K562 (cell line): Measurements from ENCODE around the gene PM20D1. TPM values are rescaled to one million over a fixed set of nuclear protein-coding genes. Genes with fewer than 3 reads are reported as not detected.

ENCODE experiments used
- ATAC-seq: fragments of 200-7000 bp; cut with Tn5 transposase; 3 replicates; pipeline ENCODE4 v1.9.1; 2020; ENCODE audit warnings: moderate library complexity
- BruUV-seq: library from RNA; stranded (reverse); fragments of 400-500 nt; replicated peaks from 2 replicates; lab custom pipeline; 2021; lab: Mats Ljungman, UMichigan
- CTCF ChIA-PET: fragments of 300-600 bp; formaldehyde crosslinking; extraction: SDS; loops from one replicate; lab custom pipeline; 2021; ENCODE audit warnings: low intra/inter-chr PET ratio; lab: Yijun Ruan, JAX
- POLR2A ChIA-PET: fragments of 300-600, 350-650 bp; sonication (Branson Sonifier 250); formaldehyde crosslinking; extraction: SDS; loops from one replicate; lab custom pipeline; 2021; ENCODE audit warnings: antibody characterized with exemption, inconsistent platforms; lab: Yijun Ruan, JAX
- DNase-seq, 4 experiments: peaks; one replicate each; pipeline versions ENCODE4 v3.0.0 to v3.0.0-alpha.2; 2011 to 2018; ENCODE audit warnings: low spot score in 3 of 4, mixed read lengths in 3 of 4; ENCODE audit errors: extremely low read depth in 1 of 4
- FAIRE-seq: peaks from 2 replicates; lab custom pipeline; 2011; peaks lifted over from hg19 to GRCh38; lab: Jason Lieb, UNC
- H2AFZ ChIP-seq: 2 replicates; pipeline ENCODE4 v1.6.0; 2011; ENCODE audit warnings: low read depth, low read length, control low read depth, inconsistent platforms
- H3K27ac ChIP-seq: fragments of 200-600 bp; 3 replicates; pipeline ENCODE4 v1.8.0; 2011; ENCODE audit warnings: low read depth, mild to moderate bottlenecking, control low read depth, inconsistent platforms, low read length, moderate library complexity, mixed read lengths; ENCODE audit errors: extremely low read depth
- H3K27me3 ChIP-seq, 2 experiments: fragments of 300-600 bp in 1 of 2; 2 replicates in 1 of 2; 3 replicates in 1 of 2; pipeline versions ENCODE4 v1.6.0 to v1.8.0; 2011; ENCODE audit warnings: inconsistent platforms in 2 of 2, low read length in 2 of 2, mild to moderate bottlenecking in 1 of 2, mixed read lengths in 1 of 2, moderate library complexity in 1 of 2; ENCODE audit not compliant: control insufficient read depth in 2 of 2, insufficient read depth in 2 of 2
- H3K36me3 ChIP-seq: fragments of 300-600 bp; 3 replicates; pipeline ENCODE4 v1.8.0; 2011; ENCODE audit warnings: mild to moderate bottlenecking, low read length, inconsistent platforms; ENCODE audit not compliant: control insufficient read depth, insufficient read depth
- H3K4me1 ChIP-seq, 2 experiments: fragments of 200-600 bp in 1 of 2; replicated peaks in 1 of 2; 2 replicates in 1 of 2; 3 replicates in 1 of 2; pipeline versions ENCODE4 v1.5.1 to v1.8.0; 2011; ENCODE audit warnings: inconsistent platforms in 2 of 2, low read length in 2 of 2, mild to moderate bottlenecking in 1 of 2, mixed read lengths in 1 of 2, moderate library complexity in 1 of 2; ENCODE audit not compliant: control insufficient read depth in 2 of 2, insufficient read depth in 2 of 2
- H3K4me2 ChIP-seq: 2 replicates; pipeline ENCODE4 v1.6.1; 2011; ENCODE audit warnings: low read length, control low read depth, inconsistent platforms, mixed read lengths; ENCODE audit not compliant: insufficient read depth
- H3K4me3 ChIP-seq: fragments of 200-600 bp; sonication (generic), shearing (Covaris generic); 2 replicates; pipeline ENCODE4 v1.5.1; 2016; ENCODE audit warnings: control low read depth, inconsistent platforms
- H3K79me2 ChIP-seq: fragments of 200-600 bp; 3 replicates; pipeline ENCODE4 v1.8.0; 2011; ENCODE audit warnings: low read length, inconsistent platforms; ENCODE audit not compliant: control insufficient read depth, insufficient read depth
- H3K9ac ChIP-seq, 2 experiments: 2 replicates each; pipeline versions ENCODE4 v1.6.0 to v1.6.1; 2011; ENCODE audit warnings: low read depth in 2 of 2, low read length in 2 of 2, control low read depth in 1 of 2, inconsistent platforms in 1 of 2, mild to moderate bottlenecking in 1 of 2, mixed read lengths in 1 of 2; ENCODE audit not compliant: insufficient read depth in 1 of 2
- H3K9me1 ChIP-seq: one replicate; pipeline ENCODE4 v1.6.0; 2011; ENCODE audit warnings: inconsistent platforms, mild to moderate bottlenecking, low read length, moderate library complexity; ENCODE audit not compliant: control insufficient read depth, insufficient read depth
- H3K9me3 ChIP-seq: replicated peaks from 2 replicates; pipeline ENCODE4 v1.5.1; 2011; ENCODE audit warnings: low read depth, low read length, inconsistent platforms; ENCODE audit not compliant: control insufficient read depth, insufficient read depth
- H4K20me1 ChIP-seq: replicated peaks from 2 replicates; pipeline ENCODE4 v1.6.1; 2011; ENCODE audit warnings: low read length, inconsistent platforms, mixed read lengths; ENCODE audit not compliant: control insufficient read depth, insufficient read depth
- DDX20 ChIP-seq: fragments of 450-650 bp; IDR thresholded peaks from 2 replicates; pipeline ENCODE4 v1.6.1; 2016; ENCODE audit warnings: missing genetic modification characterization, low read depth, mild to moderate bottlenecking, missing compliant biosample characterization, moderate library complexity
- FOXK2 ChIP-seq, 2 experiments: fragments of 450-650 bp; IDR thresholded peaks in 1 of 2; conservative IDR thresholded peaks in 1 of 2; 2 replicates each; pipeline ENCODE4 v1.6.1; 2016; ENCODE audit warnings: low read depth in 2 of 2, mild to moderate bottlenecking in 1 of 2
- KDM5B ChIP-seq: fragments of 200-600 bp; sonication (generic); IDR thresholded peaks from 2 replicates; pipeline ENCODE4 v1.6.1; 2012; ENCODE audit warnings: low read depth, mild to moderate bottlenecking, moderate library complexity, low read length, control low read depth, inconsistent platforms; ENCODE audit not compliant: insufficient replicate concordance
- SMARCB1 ChIP-seq: IDR thresholded peaks from 2 replicates; pipeline ENCODE4 v1.6.1; 2011; ENCODE audit warnings: improper control_type of control experiment, low read depth; ENCODE audit not compliant: insufficient read length
- SRSF9 ChIP-seq: fragments of 200-400 bp; formaldehyde crosslinking; IDR thresholded peaks from 2 replicates; pipeline ENCODE4 v1.6.1; 2017; ENCODE audit warnings: low read depth, low read length, borderline replicate concordance
- TEAD2 ChIP-seq: fragments of 450-650 bp; IDR thresholded peaks from 2 replicates; pipeline ENCODE4 v1.6.1; 2016; ENCODE audit warnings: missing genetic modification characterization, control low read depth, missing compliant biosample characterization
- XRCC5 ChIP-seq: fragments of 200-400 bp; formaldehyde crosslinking; IDR thresholded peaks from 2 replicates; pipeline ENCODE4 v1.6.1; 2017; ENCODE audit warnings: low read depth, mild to moderate bottlenecking, low read length
- ZNF140 ChIP-seq: fragments of 250-450 bp; sonication (Bioruptor Pico); IDR thresholded peaks from 2 replicates; pipeline ENCODE4 v1.8.0; 2021; ENCODE audit warnings: moderate library complexity, mild to moderate bottlenecking, inconsistent platforms
- ZNF175 ChIP-seq: fragments of 200-800 bp; sonication (Bioruptor generic); IDR thresholded peaks from 2 replicates; pipeline ENCODE4 v1.6.1; 2016; ENCODE audit warnings: low read depth, mild to moderate bottlenecking, missing genetic modification characterization, missing compliant biosample characterization
- ZNF311 ChIP-seq: fragments of 250-450 bp; sonication (Bioruptor Pico); IDR thresholded peaks from 2 replicates; pipeline ENCODE4 v1.4.0; 2020; ENCODE audit warnings: mild to moderate bottlenecking, moderate library complexity
- in situ Hi-C: fragments of 300-500 bp; cut with MboI; formaldehyde crosslinking; loops from 4 replicates; pipeline ENCODE4 v1.15.0; 2018; ENCODE audit warnings: inconsistent platforms, mixed read lengths
- intact Hi-C: fragments of 100-400 bp; cut with micrococcal nuclease; formaldehyde crosslinking; loops from 2 replicates; pipeline ENCODE4 v1.14.2; 2022
- polyA plus RNA-seq, 8 experiments: library from polyadenylated mRNA; depleted of rRNA in 4 of 8; stranded (reverse) in 5 of 8; unstranded in 3 of 8; fragments of >200 nt; fragmentation: Nextera tagmentation in 2 of 8; fragmentation: Illumina TruSeq in 1 of 8; extraction: Ambion mirVana in 2 of 8; extraction: Trizol in 1 of 8; gene quantifications; 2 replicates each; pipeline versions ENCODE4 v1.2.1 to v1.2.3, GENCODE V29; 2011 to 2014; ENCODE audit warnings: inconsistent platforms in 1 of 8, missing spikeins in 1 of 8
- total RNA-seq, 7 experiments: library from RNA; depleted of rRNA in 6 of 7; stranded (reverse); fragments of >200 nt in 6 of 7; fragmentation: Illumina TruSeq in 2 of 7; extraction: Trizol in 2 of 7; gene quantifications; 2 replicates each; pipeline versions ENCODE4 v1.2.1 to v1.2.3, GENCODE V29; 2011 to 2021; ENCODE audit warnings: low replicate concordance in 1 of 7
- TF ChIP-seq, protein P1 (sequence below): fragments of 450-650 bp; IDR thresholded peaks from 2 replicates; pipeline ENCODE4 v1.6.1; 2017; ENCODE audit warnings: antibody characterized with exemption, mild to moderate bottlenecking
- TF ChIP-seq, protein P2 (sequence below): fragments of 150-350 bp; IDR thresholded peaks from 2 replicates; pipeline ENCODE4 v1.6.1; 2014; ENCODE audit warnings: low read depth, mild to moderate bottlenecking, low read length, borderline replicate concordance

PM20D1 gene
- total and polyA plus RNA-seq, 9 of the 15 experiments (the other 6 are each of a cell fraction or from before 2014, with no cell fraction given), result not detected

DNA sequence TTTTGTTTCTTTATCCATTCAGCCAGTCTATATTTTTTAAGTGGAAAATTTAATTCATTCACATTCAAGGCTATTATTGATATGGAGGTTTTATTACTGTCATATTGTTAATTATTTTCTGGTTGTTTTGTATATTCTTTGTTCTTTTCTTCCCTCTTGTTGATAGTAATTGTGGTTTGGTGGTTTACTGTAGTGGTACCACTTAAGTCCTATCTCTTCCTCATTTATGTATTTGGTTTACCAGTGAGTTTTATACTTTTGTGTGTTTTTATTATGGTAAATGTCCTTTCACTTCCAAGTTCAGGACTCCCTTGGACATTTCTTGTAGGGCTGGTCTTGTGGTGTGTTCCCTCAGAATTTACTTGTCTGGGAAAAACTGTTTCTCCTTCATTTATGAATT, 28.1 kb upstream of the PM20D1 start:
- FAIRE-seq, result no peak

More for the DNA sequence above, 28.1 kb upstream of the PM20D1 start:
- DNase-seq, result no peak
- H2AFZ ChIP-seq, result no peak overlapping the region
- H3K9me1 ChIP-seq, result no peaks in the 10 kb centered on the region
- ATAC-seq, result no peak
- H3K27ac ChIP-seq, result no peak overlapping the region
- H3K9me3 ChIP-seq, result no peaks in the 10 kb centered on the region; the same call in 1 of the 2 replicates
- no peaks in the 10 kb centered on the region for H4K20me1 ChIP-seq
- no peaks in the 10 kb centered on the region for H3K36me3 ChIP-seq
- BruUV-seq, result no TSS peak
- H3K4me2 ChIP-seq, result no peak overlapping the region
- H3K79me2 ChIP-seq, result no peaks in the 10 kb centered on the region
- TF ChIP-seq KDM5B (no peak), ZNF311 (CRISPR knock-in tag) (no peak), ZNF175 (CRISPR knock-in tag) (no peak), SRSF9 (no peak), FOXK2 (conservative IDR thresholded peaks at IDR 0.05 in 1 of 2, IDR thresholded peaks at IDR 0.05 in 1 of 2; ENCODE audit: low read depth in 2 of 2) (no peak), SMARCB1 (no peak), ZNF140 (CRISPR knock-in tag) (no peak), DDX20 (tag) (no peak), XRCC5 (no peak), TEAD2 (tag) (no peak)
- TF ChIP-seq, protein P1, sequence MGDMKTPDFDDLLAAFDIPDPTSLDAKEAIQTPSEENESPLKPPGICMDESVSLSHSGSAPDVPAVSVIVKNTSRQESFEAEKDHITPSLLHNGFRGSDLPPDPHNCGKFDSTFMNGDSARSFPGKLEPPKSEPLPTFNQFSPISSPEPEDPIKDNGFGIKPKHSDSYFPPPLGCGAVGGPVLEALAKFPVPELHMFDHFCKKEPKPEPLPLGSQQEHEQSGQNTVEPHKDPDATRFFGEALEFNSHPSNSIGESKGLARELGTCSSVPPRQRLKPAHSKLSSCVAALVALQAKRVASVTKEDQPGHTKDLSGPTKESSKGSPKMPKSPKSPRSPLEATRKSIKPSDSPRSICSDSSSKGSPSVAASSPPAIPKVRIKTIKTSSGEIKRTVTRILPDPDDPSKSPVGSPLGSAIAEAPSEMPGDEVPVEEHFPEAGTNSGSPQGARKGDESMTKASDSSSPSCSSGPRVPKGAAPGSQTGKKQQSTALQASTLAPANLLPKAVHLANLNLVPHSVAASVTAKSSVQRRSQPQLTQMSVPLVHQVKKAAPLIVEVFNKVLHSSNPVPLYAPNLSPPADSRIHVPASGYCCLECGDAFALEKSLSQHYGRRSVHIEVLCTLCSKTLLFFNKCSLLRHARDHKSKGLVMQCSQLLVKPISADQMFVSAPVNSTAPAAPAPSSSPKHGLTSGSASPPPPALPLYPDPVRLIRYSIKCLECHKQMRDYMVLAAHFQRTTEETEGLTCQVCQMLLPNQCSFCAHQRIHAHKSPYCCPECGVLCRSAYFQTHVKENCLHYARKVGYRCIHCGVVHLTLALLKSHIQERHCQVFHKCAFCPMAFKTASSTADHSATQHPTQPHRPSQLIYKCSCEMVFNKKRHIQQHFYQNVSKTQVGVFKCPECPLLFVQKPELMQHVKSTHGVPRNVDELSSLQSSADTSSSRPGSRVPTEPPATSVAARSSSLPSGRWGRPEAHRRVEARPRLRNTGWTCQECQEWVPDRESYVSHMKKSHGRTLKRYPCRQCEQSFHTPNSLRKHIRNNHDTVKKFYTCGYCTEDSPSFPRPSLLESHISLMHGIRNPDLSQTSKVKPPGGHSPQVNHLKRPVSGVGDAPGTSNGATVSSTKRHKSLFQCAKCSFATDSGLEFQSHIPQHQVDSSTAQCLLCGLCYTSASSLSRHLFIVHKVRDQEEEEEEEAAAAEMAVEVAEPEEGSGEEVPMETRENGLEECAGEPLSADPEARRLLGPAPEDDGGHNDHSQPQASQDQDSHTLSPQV, result no peak
- TF ChIP-seq, protein P2, sequence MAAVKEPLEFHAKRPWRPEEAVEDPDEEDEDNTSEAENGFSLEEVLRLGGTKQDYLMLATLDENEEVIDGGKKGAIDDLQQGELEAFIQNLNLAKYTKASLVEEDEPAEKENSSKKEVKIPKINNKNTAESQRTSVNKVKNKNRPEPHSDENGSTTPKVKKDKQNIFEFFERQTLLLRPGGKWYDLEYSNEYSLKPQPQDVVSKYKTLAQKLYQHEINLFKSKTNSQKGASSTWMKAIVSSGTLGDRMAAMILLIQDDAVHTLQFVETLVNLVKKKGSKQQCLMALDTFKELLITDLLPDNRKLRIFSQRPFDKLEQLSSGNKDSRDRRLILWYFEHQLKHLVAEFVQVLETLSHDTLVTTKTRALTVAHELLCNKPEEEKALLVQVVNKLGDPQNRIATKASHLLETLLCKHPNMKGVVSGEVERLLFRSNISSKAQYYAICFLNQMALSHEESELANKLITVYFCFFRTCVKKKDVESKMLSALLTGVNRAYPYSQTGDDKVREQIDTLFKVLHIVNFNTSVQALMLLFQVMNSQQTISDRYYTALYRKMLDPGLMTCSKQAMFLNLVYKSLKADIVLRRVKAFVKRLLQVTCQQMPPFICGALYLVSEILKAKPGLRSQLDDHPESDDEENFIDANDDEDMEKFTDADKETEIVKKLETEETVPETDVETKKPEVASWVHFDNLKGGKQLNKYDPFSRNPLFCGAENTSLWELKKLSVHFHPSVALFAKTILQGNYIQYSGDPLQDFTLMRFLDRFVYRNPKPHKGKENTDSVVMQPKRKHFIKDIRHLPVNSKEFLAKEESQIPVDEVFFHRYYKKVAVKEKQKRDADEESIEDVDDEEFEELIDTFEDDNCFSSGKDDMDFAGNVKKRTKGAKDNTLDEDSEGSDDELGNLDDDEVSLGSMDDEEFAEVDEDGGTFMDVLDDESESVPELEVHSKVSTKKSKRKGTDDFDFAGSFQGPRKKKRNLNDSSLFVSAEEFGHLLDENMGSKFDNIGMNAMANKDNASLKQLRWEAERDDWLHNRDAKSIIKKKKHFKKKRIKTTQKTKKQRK, result no peak
- TF ChIP-seq, all 486 proteins: peak for 0
- ChIA-PET POLR2A (interaction anchor here (0.7 kb wide), 1 partner anchor 67 kb away, joined by 3 read pairs; no protein-coding TSS in a partner anchor), CTCF (no interaction called here)
- intact Hi-C loops, result no loop called here
- Histone ChIP-seq H3K9ac (no peak overlapping the region), H3K4me1 (no peaks in the 10 kb centered on the region), H3K4me3 (no peak overlapping the region), H3K27me3 (no peaks in the 10 kb centered on the region)
- in situ Hi-C loops, result no loop called here
